IMR-90 (cell line): ENCODE data around the gene MTMR6. TPM values are rescaled to one million over a fixed set of nuclear protein-coding genes. Genes with fewer than 3 reads are reported as not detected.
A peak's percentile ranks its signal among the peaks of the same experiment; 100 is the strongest.

ENCODE experiments used
- ATAC-seq: fragments of 200-7000 bp; cut with Tn5 transposase; 2 replicates; pipeline ENCODE4 v1.9.1; 2020; ENCODE audit warnings: low read depth, mild to moderate bottlenecking, moderate library complexity
- BruUV-seq: library from RNA; stranded (reverse); fragments of 400-500 nt; replicated peaks from 2 replicates; lab custom pipeline; 2021; lab: Mats Ljungman, UMichigan
- CTCF ChIA-PET: fragments of 300-600 bp; formaldehyde crosslinking; extraction: SDS; loops from one replicate; lab custom pipeline; 2021; ENCODE audit warnings: antibody characterized with exemption; lab: Yijun Ruan, JAX
- POLR2A ChIA-PET: fragments of 300-600 bp; sonication (Branson Sonifier 250); formaldehyde crosslinking; loops from one replicate; lab custom pipeline; 2022; ENCODE audit warnings: antibody characterized with exemption; ENCODE audit not compliant: unreplicated experiment; lab: Charles Lee
- DNase-seq: peaks from one replicate; pipeline ENCODE4 v3.0.0; 2013
- H2AFZ ChIP-seq: replicated peaks from 2 replicates; pipeline ENCODE3; 2013; ENCODE audit warnings: low read length, mild to moderate bottlenecking; ENCODE audit not compliant: poor library complexity
- H2AK5ac ChIP-seq: 2 replicates; pipeline ENCODE4 v1.6.1; 2013; ENCODE audit warnings: low read depth, low read length, inconsistent platforms
- H2AK9ac ChIP-seq: replicated peaks from 2 replicates; pipeline ENCODE3; 2013; ENCODE audit warnings: mild to moderate bottlenecking, low read depth, low read length, moderate library complexity; ENCODE audit not compliant: poor library complexity
- H2BK120ac ChIP-seq: 2 replicates; pipeline ENCODE4 v1.6.1; 2013; ENCODE audit warnings: low read depth, low read length, inconsistent platforms
- H2BK15ac ChIP-seq: 3 replicates; pipeline ENCODE4 v1.6.1; 2013; ENCODE audit warnings: low read depth, low read length, inconsistent platforms
- H2BK20ac ChIP-seq: 2 replicates; pipeline ENCODE4 v1.6.1; 2013; ENCODE audit warnings: low read depth, mild to moderate bottlenecking, inconsistent platforms, low read length, moderate library complexity
- H2BK5ac ChIP-seq: 2 replicates; pipeline ENCODE4 v1.6.1; 2013; ENCODE audit warnings: mild to moderate bottlenecking, low read depth, low read length, inconsistent platforms; ENCODE audit not compliant: poor library complexity, severe bottlenecking
- H3K14ac ChIP-seq: replicated peaks from 2 replicates; pipeline ENCODE4 v1.6.1; 2013; ENCODE audit warnings: low read depth, low read length, inconsistent platforms
- H3K18ac ChIP-seq: 2 replicates; pipeline ENCODE4 v1.6.1; 2013; ENCODE audit warnings: low read depth, low read length, control low read depth
- H3K23ac ChIP-seq: 2 replicates; pipeline ENCODE4 v1.6.1; 2013; ENCODE audit warnings: low read depth, low read length, inconsistent platforms
- H3K27ac ChIP-seq: 2 replicates; pipeline ENCODE4 v1.5.1; 2013; ENCODE audit warnings: mild to moderate bottlenecking, control low read depth, low read length; ENCODE audit not compliant: insufficient read depth
- H3K27me3 ChIP-seq: 2 replicates; pipeline ENCODE4 v1.6.1; 2013; ENCODE audit warnings: low read length; ENCODE audit not compliant: control insufficient read depth, insufficient read depth
- H3K36me3 ChIP-seq: 2 replicates; pipeline ENCODE4 v1.6.1; 2013; ENCODE audit warnings: low read length, mixed read lengths; ENCODE audit not compliant: control insufficient read depth, insufficient read depth
- H3K4ac ChIP-seq: 2 replicates; pipeline ENCODE4 v1.6.1; 2013; ENCODE audit warnings: low read depth, low read length, inconsistent platforms
- H3K4me1 ChIP-seq: 2 replicates; pipeline ENCODE4 v1.6.1; 2013; ENCODE audit warnings: low read length, mixed read lengths; ENCODE audit not compliant: control insufficient read depth, insufficient read depth
- H3K4me2 ChIP-seq: 2 replicates; pipeline ENCODE4 v1.6.1; 2013; ENCODE audit warnings: low read depth, mild to moderate bottlenecking, control low read depth, low read length, moderate library complexity
- H3K4me3 ChIP-seq: 2 replicates; pipeline ENCODE4 v1.5.1; 2013; ENCODE audit warnings: low read depth, mild to moderate bottlenecking, control low read depth, low read length, moderate library complexity; ENCODE audit not compliant: insufficient read depth
- H3K56ac ChIP-seq: 2 replicates; pipeline ENCODE4 v1.6.1; 2013; ENCODE audit warnings: low read length, inconsistent platforms; ENCODE audit not compliant: insufficient read depth; ENCODE audit errors: extremely low read depth
- H3K79me1 ChIP-seq, 2 experiments: 2 replicates each; pipeline ENCODE4 v1.6.1; 2013; ENCODE audit warnings: low read length in 2 of 2, inconsistent platforms in 1 of 2, low read depth in 1 of 2
- H3K9ac ChIP-seq: 2 replicates; pipeline ENCODE4 v1.6.1; 2013; ENCODE audit warnings: low read depth, low read length, control low read depth
- H3K9me1 ChIP-seq: 2 replicates; pipeline ENCODE4 v1.6.1; 2013; ENCODE audit warnings: low read length, inconsistent platforms; ENCODE audit not compliant: insufficient read depth
- H3K9me3 ChIP-seq: 2 replicates; pipeline ENCODE4 v1.6.1; 2013; ENCODE audit warnings: low read length; ENCODE audit not compliant: control insufficient read depth, insufficient read depth
- H4K20me1 ChIP-seq: 2 replicates; pipeline ENCODE4 v1.6.1; 2013; ENCODE audit warnings: low read length, inconsistent platforms; ENCODE audit not compliant: insufficient read depth
- H4K5ac ChIP-seq: 2 replicates; pipeline ENCODE4 v1.6.1; 2013; ENCODE audit warnings: mild to moderate bottlenecking, low read depth, low read length, control low read depth
- H4K8ac ChIP-seq, 2 experiments: 2 replicates each; pipeline ENCODE4 v1.6.1; 2013; ENCODE audit warnings: low read depth in 2 of 2, low read length in 2 of 2, control low read depth in 1 of 2, inconsistent platforms in 1 of 2
- H4K91ac ChIP-seq: 2 replicates; pipeline ENCODE4 v1.6.1; 2013; ENCODE audit warnings: low read depth, low read length, inconsistent platforms; ENCODE audit not compliant: insufficient read depth
- BHLHE40 ChIP-seq: fragments of 150-350 bp; IDR thresholded peaks from 2 replicates; pipeline ENCODE4 v1.6.1; 2016; ENCODE audit warnings: mild to moderate bottlenecking, low read depth, low read length
- CEBPB ChIP-seq: IDR thresholded peaks from 2 replicates; pipeline ENCODE4 v1.6.1; 2012; ENCODE audit warnings: low read depth, low read length, improper control_type of control experiment
- CHD1 ChIP-seq: IDR thresholded peaks from 2 replicates; pipeline ENCODE4 v1.6.1; 2012; ENCODE audit warnings: low read depth, low read length, improper control_type of control experiment
- FOS ChIP-seq: fragments of 150-350 bp; IDR thresholded peaks from 2 replicates; pipeline ENCODE4 v1.6.1; 2016; ENCODE audit warnings: low read depth, low read length
- MXI1 ChIP-seq: IDR thresholded peaks from 2 replicates; pipeline ENCODE4 v1.6.1; 2012; ENCODE audit warnings: low read depth, mild to moderate bottlenecking, low read length, moderate library complexity, borderline replicate concordance
- NFE2L2 ChIP-seq: fragments of 150-350 bp; IDR thresholded peaks from 2 replicates; pipeline ENCODE4 v1.6.1; 2016; ENCODE audit warnings: low read depth, mild to moderate bottlenecking, low read length
- POLR2A ChIP-seq: IDR thresholded peaks from 2 replicates; pipeline ENCODE4 v1.6.1; 2012; ENCODE audit warnings: mild to moderate bottlenecking, low read depth, low read length
- RAD21 ChIP-seq: IDR thresholded peaks from 2 replicates; pipeline ENCODE4 v1.6.1; 2012; ENCODE audit warnings: low read length, improper control_type of control experiment
- SMC3 ChIP-seq: fragments of 150-350 bp; IDR thresholded peaks from 2 replicates; pipeline ENCODE4 v1.6.1; 2016; ENCODE audit warnings: low read depth, mild to moderate bottlenecking, antibody characterized with exemption, low read length, moderate library complexity
- WGBS, 2 experiments: methylation state at CpG; one replicate each; pipeline versions ENCODE4 v1.1.5 to v1.1.7; 2013; ENCODE audit warnings: missing lambda C conversion rate in 2 of 2; ENCODE audit not compliant: insufficient read length in 1 of 2; ENCODE audit errors: extremely low coverage in 2 of 2; 5-methylcytosine and 5-hydroxymethylcytosine counted together
- dilution Hi-C: fragments of 300-500 bp; cut with HindIII; formaldehyde crosslinking; loops from one replicate; pipeline ENCODE4 v1.14.3; 2018; ENCODE audit warnings: low sequenced_read_pairs; ENCODE audit not compliant: unreplicated experiment
- in situ Hi-C: fragments of 300-500 bp; cut with MboI; formaldehyde crosslinking; loops from 3 replicates; pipeline ENCODE4 v1.14.3; 2019; ENCODE audit warnings: low sequenced_read_pairs, inconsistent platforms, mixed read lengths
- intact Hi-C: fragments of 100-400 bp; cut with micrococcal nuclease; formaldehyde crosslinking; loops from 2 replicates; pipeline ENCODE4 v1.10.0; 2022
- polyA plus RNA-seq, 3 experiments: library from polyadenylated mRNA; depleted of rRNA; stranded (reverse); fragments of >200 nt; gene quantifications; 2 replicates each; pipeline ENCODE4 v1.2.3, GENCODE V29; 2012; ENCODE audit warnings: low replicate concordance in 1 of 3
- total RNA-seq: library from RNA; depleted of rRNA; stranded (reverse); fragments of >200 nt; gene quantifications from 2 replicates; pipeline ENCODE4 v1.2.3, GENCODE V29; 2012

MTMR6 gene
- total and polyA plus RNA-seq, 2 of the 4 experiments (the other 2 are of a cell fraction) = 9.4 to 21.7 TPM

GRCh38 chr13:25276748-25277147, 10.5 kb downstream of the MTMR6 start:
- Histone ChIP-seq H3K27ac (no peak overlapping the region), H4K5ac (no peak overlapping the region), H3K9me1 (peaks cover 6% of the 10 kb centered on the region; the same call in 1 of the 2 replicates), H3K36me3 (peaks cover 2% of the 10 kb centered on the region; the same call in 1 of the 2 replicates), H3K14ac (no peak overlapping the region), H3K56ac (no peak overlapping the region), H3K4me3 (no peak overlapping the region), H3K9ac (no peak overlapping the region), H2AFZ (no peak overlapping the region), H3K4me1 (peaks cover 2% of the 10 kb centered on the region; the same call in 1 of the 2 replicates), H3K4ac (no peak overlapping the region), H3K79me1 (peaks cover 17 to 43% of the 10 kb centered on the region in 2 experiments), H4K91ac (no peak overlapping the region), H2BK120ac (no peak overlapping the region), H3K23ac (no peak overlapping the region), H2BK5ac (no peak overlapping the region), H2BK15ac (no peak overlapping the region), H2AK5ac (no peak overlapping the region), H2BK20ac (no peak overlapping the region), H4K8ac (no peak overlapping the region), H3K4me2 (no peak overlapping the region), H3K9me3 (no peaks in the 10 kb centered on the region), H3K27me3 (no peaks in the 10 kb centered on the region), H4K20me1 (peaks cover 17% of the 10 kb centered on the region), H3K18ac (no peak overlapping the region), H2AK9ac (no peak overlapping the region)
- ATAC-seq (peak; percentile 46; the same call in 1 of the 2 replicates), DNase-seq (peak; percentile 65)
- ChIA-PET CTCF (no interaction called here), POLR2A (no interaction called here)
- whole genome bisulfite sequencing, 2 experiments = no CpG with 5 or more reads among the region's 2 CpGs
- TF ChIP-seq CHD1 (no peak), CEBPB (no peak), MXI1 (no peak), NFE2L2 (no peak), FOS (no peak), RAD21 (no peak), SMC3 (no peak), BHLHE40 (no peak), POLR2A (no peak)
- BruUV-seq = no TSS peak
- in situ Hi-C loops = no loop called here
- dilution Hi-C loops = no loop called here
- intact Hi-C loops = no loop called here
